IMR-90 (cell line): ENCODE data around the gene YPEL1.

Experiments
- CEBPB ChIP-seq: IDR thresholded peaks from 2 replicates; pipeline ENCODE4 v1.6.1; 2012; ENCODE audit warnings: low read depth, low read length, improper control_type of control experiment
- CHD1 ChIP-seq: IDR thresholded peaks from 2 replicates; pipeline ENCODE4 v1.6.1; 2012; ENCODE audit warnings: low read depth, low read length, improper control_type of control experiment
- MAFK ChIP-seq: IDR thresholded peaks from 2 replicates; pipeline ENCODE4 v1.6.1; 2012; ENCODE audit warnings: low read depth, low read length, improper control_type of control experiment
- MXI1 ChIP-seq: IDR thresholded peaks from 2 replicates; pipeline ENCODE4 v1.6.1; 2012; ENCODE audit warnings: low read depth, mild to moderate bottlenecking, low read length, moderate library complexity, borderline replicate concordance
- POLR2A ChIP-seq: IDR thresholded peaks from 2 replicates; pipeline ENCODE4 v1.6.1; 2012; ENCODE audit warnings: mild to moderate bottlenecking, low read depth, low read length
- SMC3 ChIP-seq: fragments of 150-350 bp; IDR thresholded peaks from 2 replicates; pipeline ENCODE4 v1.6.1; 2016; ENCODE audit warnings: low read depth, mild to moderate bottlenecking, antibody characterized with exemption, low read length, moderate library complexity
- USF2 ChIP-seq: fragments of 150-350 bp; IDR thresholded peaks from 2 replicates; pipeline ENCODE4 v1.6.1; 2017; ENCODE audit warnings: mild to moderate bottlenecking, antibody characterized with exemption, low read length, low read depth
- TF ChIP-seq, protein P1 (sequence below): conservative IDR thresholded peaks from 2 replicates; pipeline ENCODE4 v1.5.1; 2012; ENCODE audit warnings: mild to moderate bottlenecking, low read depth, low read length, improper control_type of control experiment

- TF ChIP-seq CEBPB: no peak
- TF ChIP-seq, protein P1, sequence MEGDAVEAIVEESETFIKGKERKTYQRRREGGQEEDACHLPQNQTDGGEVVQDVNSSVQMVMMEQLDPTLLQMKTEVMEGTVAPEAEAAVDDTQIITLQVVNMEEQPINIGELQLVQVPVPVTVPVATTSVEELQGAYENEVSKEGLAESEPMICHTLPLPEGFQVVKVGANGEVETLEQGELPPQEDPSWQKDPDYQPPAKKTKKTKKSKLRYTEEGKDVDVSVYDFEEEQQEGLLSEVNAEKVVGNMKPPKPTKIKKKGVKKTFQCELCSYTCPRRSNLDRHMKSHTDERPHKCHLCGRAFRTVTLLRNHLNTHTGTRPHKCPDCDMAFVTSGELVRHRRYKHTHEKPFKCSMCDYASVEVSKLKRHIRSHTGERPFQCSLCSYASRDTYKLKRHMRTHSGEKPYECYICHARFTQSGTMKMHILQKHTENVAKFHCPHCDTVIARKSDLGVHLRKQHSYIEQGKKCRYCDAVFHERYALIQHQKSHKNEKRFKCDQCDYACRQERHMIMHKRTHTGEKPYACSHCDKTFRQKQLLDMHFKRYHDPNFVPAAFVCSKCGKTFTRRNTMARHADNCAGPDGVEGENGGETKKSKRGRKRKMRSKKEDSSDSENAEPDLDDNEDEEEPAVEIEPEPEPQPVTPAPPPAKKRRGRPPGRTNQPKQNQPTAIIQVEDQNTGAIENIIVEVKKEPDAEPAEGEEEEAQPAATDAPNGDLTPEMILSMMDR: no peak
- no peak for TF ChIP-seq MAFK
- no peak for TF ChIP-seq USF2
- TF ChIP-seq CHD1: no peak
- TF ChIP-seq POLR2A: no peak
- TF ChIP-seq SMC3: no peak
- TF ChIP-seq MXI1: no peak
These were observed 26.5 kb upstream of the YPEL1 start for GRCh38 chr22:21761994-21762680.
